OCI-LY1 (cell line): ENCODE measurements around the gene OR1I1.

ENCODE experiments used
- H2AFZ ChIP-seq: fragments of 200-600 bp; sonication (generic), shearing (Covaris generic); 2 replicates; pipeline ENCODE4 v1.6.0; 2014; ENCODE audit warnings: antibody characterized with exemption, mild to moderate bottlenecking, low read length
- H3F3A ChIP-seq: fragments of 200-600 bp; sonication (generic), shearing (Covaris generic); 2 replicates; pipeline ENCODE4 v1.6.0; 2014; ENCODE audit warnings: mild to moderate bottlenecking, antibody characterized with exemption, low read length, moderate library complexity; ENCODE audit not compliant: insufficient read depth
- H3K27ac ChIP-seq: fragments of 200-600 bp; sonication (generic); 2 replicates; pipeline ENCODE4 v1.5.1; 2014; ENCODE audit warnings: low read length, mixed run types, mild to moderate bottlenecking, low read depth; ENCODE audit not compliant: poor library complexity, severe bottlenecking
- H3K27me3 ChIP-seq: fragments of 200-600 bp; sonication (generic); 2 replicates; pipeline ENCODE4 v1.6.0; 2014; ENCODE audit warnings: antibody characterized with exemption, mild to moderate bottlenecking, low read length, moderate library complexity; ENCODE audit not compliant: insufficient read depth
- H3K36me3 ChIP-seq: fragments of 200-600 bp; sonication (generic); 2 replicates; pipeline ENCODE4 v1.6.1; 2014; ENCODE audit warnings: mild to moderate bottlenecking, antibody characterized with exemption, low read length, moderate library complexity, mixed read lengths; ENCODE audit not compliant: insufficient read depth
- H3K4me1 ChIP-seq: fragments of 200-600 bp; sonication (generic); 2 replicates; pipeline ENCODE4 v1.5.1; 2014; ENCODE audit warnings: mild to moderate bottlenecking, low read length, moderate library complexity; ENCODE audit not compliant: insufficient read depth, severe bottlenecking
- H3K4me2 ChIP-seq: fragments of 200-600 bp; sonication (generic), shearing (Covaris generic); 2 replicates; pipeline ENCODE4 v1.6.1; 2014; ENCODE audit warnings: low read length
- H3K4me3 ChIP-seq: fragments of 200-600 bp; sonication (generic); 2 replicates; pipeline ENCODE4 v1.5.1; 2014; ENCODE audit warnings: low read length, low read depth, mild to moderate bottlenecking, mixed read lengths; ENCODE audit not compliant: poor library complexity, severe bottlenecking
- H3K79me2 ChIP-seq: fragments of 200-600 bp; shearing (Covaris generic); 2 replicates; pipeline ENCODE4 v1.6.1; 2016; ENCODE audit warnings: mixed run types, low read length, mixed read lengths; ENCODE audit not compliant: insufficient read depth
- H3K9ac ChIP-seq: fragments of 200-600 bp; sonication (generic), shearing (Covaris generic); 2 replicates; pipeline ENCODE4 v1.6.1; 2014; ENCODE audit warnings: mild to moderate bottlenecking, low read length, mixed read lengths
- H3K9me2 ChIP-seq: fragments of 200-600 bp; sonication (generic), shearing (Covaris generic); 2 replicates; pipeline ENCODE4 v1.6.1; 2014; ENCODE audit warnings: low read depth, mild to moderate bottlenecking, low read length, mixed read lengths
- H3K9me3 ChIP-seq: fragments of 200-600 bp; shearing (Covaris generic); 2 replicates; pipeline ENCODE4 v1.6.1; 2014; ENCODE audit warnings: low read length, mixed read lengths
- H4K20me1 ChIP-seq: fragments of 200-600 bp; sonication (generic), shearing (Covaris generic); 2 replicates; pipeline ENCODE4 v1.6.0; 2016; ENCODE audit warnings: mild to moderate bottlenecking, low read length; ENCODE audit not compliant: insufficient read depth
- CTCF ChIP-seq: fragments of 200-600 bp; sonication (generic), shearing (Covaris generic); IDR thresholded peaks from 2 replicates; pipeline ENCODE4 v1.5.1; 2017; ENCODE audit warnings: mild to moderate bottlenecking, antibody characterized with exemption, low read length, moderate library complexity, mixed read lengths
- EZH2 ChIP-seq: fragments of 200-600 bp; sonication (generic), shearing (Covaris generic); IDR thresholded peaks from 2 replicates; pipeline ENCODE4 v1.8.0; 2017; ENCODE audit warnings: borderline replicate concordance, mixed run types, mild to moderate bottlenecking, antibody characterized with exemption, low read length, moderate library complexity, mixed read lengths

Gene OR1I1

DNA sequence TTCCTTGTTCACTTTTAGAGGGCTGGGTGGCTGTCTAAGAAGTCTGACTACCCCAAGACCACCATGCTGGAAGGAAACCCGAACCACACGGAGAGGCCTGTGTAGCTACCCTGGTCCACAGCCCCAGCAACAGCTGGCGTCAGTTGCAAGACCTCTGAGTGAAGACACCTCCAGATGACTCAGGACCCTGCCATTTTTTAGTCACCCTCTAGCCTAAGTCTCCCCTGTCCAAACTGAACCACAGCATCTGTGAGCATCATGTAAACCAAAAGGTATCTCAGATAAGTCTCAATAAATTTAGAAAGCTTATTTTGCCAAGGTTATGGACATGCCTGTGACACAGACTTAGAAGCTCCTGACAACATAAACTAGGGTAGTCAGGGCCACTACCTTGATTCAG, 23.0 kb downstream of the OR1I1 start:
- TF ChIP-seq CTCF = no peak
- no peak for TF ChIP-seq EZH2
- no peak overlapping the region for H3K27ac ChIP-seq

GRCh38 chr19:15107061-15108010, 25.3 kb downstream of the OR1I1 start, which contains the start of gene SYDE1:
SYDE1 (plus strand) TSS chr19:15107401; CDS start chr19:15107434, 33 bp downstream.
- no peaks in the 10 kb centered on the region for H3K9me2 ChIP-seq
- no peak within 1 kb of the TSS for H2AFZ ChIP-seq
- H3K4me1 ChIP-seq = no peaks in the 10 kb centered on the region
- no peak for TF ChIP-seq EZH2
- H3K4me2 ChIP-seq = no peak within 1 kb of the TSS
- no peaks in the 10 kb centered on the region for H3F3A ChIP-seq
- H3K9me3 ChIP-seq = no peaks in the 10 kb centered on the region
- H3K9ac ChIP-seq = no peak within 1 kb of the TSS
- H3K36me3 ChIP-seq = no peaks in the 10 kb centered on the region
- no peaks in the 10 kb centered on the region for H4K20me1 ChIP-seq
- H3K27ac ChIP-seq = no peak within 1 kb of the TSS
- no peak within 1 kb of the TSS for H3K4me3 ChIP-seq
- H3K79me2 ChIP-seq = no peaks in the 10 kb centered on the region
- H3K27me3 ChIP-seq = no peaks in the 10 kb centered on the region; the same call in 1 of the 2 replicates

More for the DNA sequence above, 23.0 kb downstream of the OR1I1 start:
- Histone ChIP-seq H3K79me2 (no peaks in the 10 kb centered on the region), H3K4me3 (no peak overlapping the region), H3K4me2 (no peak overlapping the region), H4K20me1 (no peaks in the 10 kb centered on the region), H3F3A (no peaks in the 10 kb centered on the region), H3K9ac (no peak overlapping the region), H2AFZ (no peak overlapping the region), H3K4me1 (no peaks in the 10 kb centered on the region), H3K36me3 (no peaks in the 10 kb centered on the region), H3K27me3 (no peaks in the 10 kb centered on the region; the same call in 1 of the 2 replicates), H3K9me2 (no peaks in the 10 kb centered on the region), H3K9me3 (no peaks in the 10 kb centered on the region)

GRCh38 chr19:15108145-15108844, 26.3 kb downstream of the OR1I1 start:
- Histone ChIP-seq H3K9me3 (no peaks in the 10 kb centered on the region), H3K9ac (no peak overlapping the region), H3K27me3 (no peaks in the 10 kb centered on the region; the same call in 1 of the 2 replicates), H3K9me2 (no peaks in the 10 kb centered on the region), H3K4me3 (no peak overlapping the region), H2AFZ (no peak overlapping the region), H3K4me1 (no peaks in the 10 kb centered on the region), H3K79me2 (no peaks in the 10 kb centered on the region), H3K4me2 (no peak overlapping the region), H3F3A (no peaks in the 10 kb centered on the region), H4K20me1 (no peaks in the 10 kb centered on the region), H3K36me3 (no peaks in the 10 kb centered on the region), H3K27ac (no peak overlapping the region)
- no peak for TF ChIP-seq CTCF
- no peak for TF ChIP-seq EZH2
